Measurements from ENCODE around the gene CAMSAP2.
A peak's percentile ranks its signal among the peaks of the same experiment; 100 is the strongest.

The CAMSAP2 gene

DNA sequence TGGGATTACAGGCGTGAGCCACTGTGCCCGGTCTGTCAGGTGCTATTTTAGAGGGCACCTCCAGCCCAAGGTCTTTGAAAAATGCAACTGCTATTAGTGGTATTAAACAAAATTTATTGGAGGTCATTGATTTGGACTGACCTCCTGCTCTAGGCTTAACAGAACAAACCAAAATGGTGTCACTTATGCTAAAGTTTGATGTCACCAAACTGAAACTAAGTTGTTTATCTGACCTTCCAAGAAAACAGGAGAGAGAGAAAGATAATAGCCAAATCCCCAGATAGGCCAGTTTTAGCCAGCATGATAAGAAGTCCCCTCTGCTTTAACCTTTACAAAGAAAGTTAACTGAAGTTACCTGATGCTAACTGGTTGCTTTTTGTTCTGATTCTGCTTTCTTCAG lies 147.9 kb downstream of the CAMSAP2 start:
- DNase-seq: no peak

DNA sequence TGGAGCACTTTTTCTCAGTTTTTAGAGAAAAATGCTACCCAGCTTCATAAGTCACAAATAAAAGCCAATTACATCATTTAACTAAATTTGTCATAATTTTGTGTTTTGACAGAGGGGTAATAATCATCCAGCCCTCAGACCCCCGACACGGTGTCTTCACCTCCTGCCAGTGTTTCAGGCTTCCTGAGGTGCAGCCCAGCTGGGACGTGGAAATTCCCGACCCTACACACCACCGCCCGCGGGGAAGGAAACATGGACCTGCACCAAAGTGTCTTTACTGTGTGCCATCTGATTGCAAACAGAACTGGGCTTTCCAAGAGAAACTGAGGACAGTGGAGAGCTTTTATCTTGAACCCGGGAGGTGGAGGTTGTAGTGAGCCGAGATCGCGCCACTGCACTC lies 148.3 kb downstream of the CAMSAP2 start:
- no peak for DNase-seq

DNA sequence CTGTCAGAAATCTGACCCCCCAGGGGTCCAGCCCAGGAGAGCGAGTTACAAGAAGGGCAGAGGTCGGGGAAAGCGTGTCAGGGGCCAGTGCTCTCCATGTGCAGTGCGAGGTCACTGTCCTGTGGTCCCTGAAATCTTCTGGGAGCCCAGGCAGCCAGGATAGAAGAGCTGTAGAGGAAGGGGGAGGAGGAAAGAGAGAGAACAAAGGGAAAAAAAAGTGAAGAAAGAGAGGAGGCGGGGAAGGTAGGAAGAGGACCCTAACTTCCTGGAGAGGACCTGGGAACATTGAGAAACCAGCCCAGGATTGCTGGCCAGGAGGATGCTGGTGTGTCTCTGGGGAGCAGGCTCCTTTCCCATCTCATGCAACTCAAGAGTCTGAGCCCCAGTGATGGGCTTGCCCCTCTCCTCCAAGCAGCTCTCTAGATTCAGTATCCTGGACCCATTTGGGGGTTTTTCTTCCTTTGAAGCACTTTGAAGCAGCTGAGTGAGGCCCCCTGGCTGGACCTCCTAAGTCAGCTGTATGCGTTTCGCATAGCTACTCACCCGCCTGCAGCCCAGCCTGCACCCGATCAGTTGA lies 149.2 kb downstream of the CAMSAP2 start:
- no peak for DNase-seq

DNA sequence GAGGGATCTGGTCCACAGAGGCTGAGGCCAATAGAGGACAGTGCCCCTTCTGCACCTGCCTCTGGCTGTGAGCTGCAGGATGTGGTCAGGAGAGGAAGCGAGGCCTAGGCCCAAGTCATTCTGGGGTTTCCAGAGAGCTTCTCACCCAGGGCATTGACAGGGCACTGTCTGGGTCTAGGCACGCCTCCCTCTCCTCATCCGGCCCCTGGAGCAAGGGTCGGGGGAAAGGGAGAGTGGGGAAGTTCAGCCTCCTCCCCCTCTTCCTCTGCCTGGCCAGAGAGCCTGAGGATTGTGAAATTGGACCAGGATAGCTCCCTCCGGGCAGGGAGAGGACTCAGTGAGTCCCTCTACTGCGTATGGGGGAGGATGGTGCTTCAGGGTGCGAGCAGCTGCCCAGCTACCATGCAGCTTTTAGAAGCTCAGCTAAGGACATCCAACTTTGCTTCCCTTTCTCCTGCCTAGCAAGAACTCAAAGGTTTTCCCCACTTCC lies 149.7 kb downstream of the CAMSAP2 start:
- DNase-seq: no peak

DNA sequence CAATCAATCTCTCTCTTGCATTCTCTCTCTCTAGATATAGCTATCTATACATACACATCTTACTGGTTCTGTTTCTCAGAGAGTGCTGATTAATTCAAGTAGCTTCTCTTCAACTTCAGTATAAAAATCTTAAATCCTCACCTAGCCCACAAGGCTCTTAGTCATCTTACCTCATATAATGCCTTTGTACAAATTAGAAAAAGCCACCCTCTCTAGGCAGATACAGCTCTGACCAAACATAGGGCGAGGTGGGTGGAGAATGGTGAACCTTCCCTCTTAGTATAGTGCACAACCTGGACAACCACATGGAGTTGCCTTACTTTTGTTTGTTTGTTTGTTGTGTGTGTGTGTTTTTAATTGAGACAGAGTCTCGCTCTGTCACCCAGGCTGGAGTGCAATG lies 150.9 kb downstream of the CAMSAP2 start:
- no peak for DNase-seq

DNA sequence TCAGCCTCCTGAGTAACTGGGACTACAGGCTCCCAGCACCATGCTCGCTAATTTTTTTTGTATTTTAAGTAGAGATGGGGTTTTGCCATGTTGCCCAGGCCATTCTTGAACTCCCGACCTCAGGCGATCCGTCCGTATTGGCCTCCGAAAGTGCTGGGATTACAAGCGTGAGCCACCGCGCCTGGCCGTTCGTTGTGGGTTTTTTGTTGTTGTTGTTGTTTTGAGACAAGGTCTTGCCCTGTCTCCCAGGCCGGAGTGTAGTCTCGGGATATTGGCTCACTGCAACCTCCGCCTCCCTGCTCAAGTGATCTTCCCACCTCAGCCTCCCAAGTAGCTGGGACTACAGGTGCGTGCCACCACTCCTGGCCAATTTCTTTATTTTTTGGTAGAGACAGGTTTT lies 151.3 kb downstream of the CAMSAP2 start:
- DNase-seq: no peak

DNA sequence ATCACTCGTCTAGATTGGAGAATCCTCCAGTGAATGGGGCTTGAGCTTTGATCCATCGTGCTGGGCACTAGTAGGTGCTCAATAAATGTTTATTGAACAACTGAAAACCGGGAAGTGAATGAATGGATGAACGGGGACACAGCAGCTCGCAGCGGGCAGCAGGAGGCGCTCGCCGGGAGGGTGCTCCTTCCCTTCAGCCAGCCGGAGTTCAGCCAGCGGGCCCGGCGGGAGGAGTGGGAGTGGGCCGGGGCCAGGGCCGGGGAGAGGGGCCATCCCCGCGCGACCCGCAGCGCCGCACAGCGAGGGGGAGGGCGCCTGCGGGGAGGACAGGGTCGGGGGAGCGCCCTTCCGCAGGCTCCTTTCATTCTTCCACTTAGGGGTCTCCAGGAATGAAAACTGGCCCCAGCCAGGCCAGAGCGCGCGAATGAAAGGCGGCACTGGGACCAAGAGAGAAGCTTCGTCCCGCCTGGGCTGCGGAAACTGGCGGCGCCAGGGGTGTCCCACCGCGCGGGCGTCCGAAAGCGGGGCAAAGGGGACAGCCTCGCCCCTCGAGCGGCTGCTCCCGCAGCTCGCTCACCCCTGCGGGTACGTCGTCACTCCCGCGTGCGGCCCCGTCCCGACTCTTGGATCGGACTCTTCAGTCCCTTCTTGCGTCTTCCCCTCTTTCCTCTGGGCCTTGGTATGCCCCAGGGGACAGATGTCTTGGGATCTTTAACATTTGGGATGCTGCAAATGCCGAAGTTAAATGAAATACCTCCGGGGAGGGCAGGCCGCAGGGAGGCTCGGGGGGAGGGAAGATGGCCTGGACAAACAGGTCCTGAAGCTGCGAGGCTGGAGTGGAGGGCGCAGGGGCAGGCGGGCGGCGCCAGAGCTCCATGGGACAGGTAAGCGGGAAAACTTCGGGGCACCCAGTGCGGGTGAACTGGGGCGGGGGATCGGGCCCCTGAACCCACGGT lies 152.4 kb downstream of the CAMSAP2 start:
- peak; percentile 17 for DNase-seq

DNA sequence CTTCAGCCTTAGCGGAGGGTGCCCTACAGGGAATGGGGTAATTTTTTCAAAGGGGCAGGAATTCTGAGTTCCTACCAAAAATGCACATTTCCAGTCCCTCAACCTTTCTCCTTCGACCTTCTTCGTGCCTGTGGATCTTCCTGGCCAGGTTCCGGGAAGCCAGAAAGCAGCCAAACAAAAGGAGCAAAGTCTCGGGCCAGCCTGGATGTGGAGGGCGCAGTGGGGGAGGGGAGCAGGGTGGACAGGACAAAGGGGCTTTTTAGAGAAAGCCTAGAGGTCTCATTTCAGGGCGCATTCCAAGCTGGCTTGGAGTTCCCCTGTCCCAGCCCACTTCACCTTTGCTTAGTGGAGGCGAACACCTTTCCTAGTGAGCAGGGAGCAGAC lies 153.1 kb downstream of the CAMSAP2 start:
- no peak for DNase-seq

DNA sequence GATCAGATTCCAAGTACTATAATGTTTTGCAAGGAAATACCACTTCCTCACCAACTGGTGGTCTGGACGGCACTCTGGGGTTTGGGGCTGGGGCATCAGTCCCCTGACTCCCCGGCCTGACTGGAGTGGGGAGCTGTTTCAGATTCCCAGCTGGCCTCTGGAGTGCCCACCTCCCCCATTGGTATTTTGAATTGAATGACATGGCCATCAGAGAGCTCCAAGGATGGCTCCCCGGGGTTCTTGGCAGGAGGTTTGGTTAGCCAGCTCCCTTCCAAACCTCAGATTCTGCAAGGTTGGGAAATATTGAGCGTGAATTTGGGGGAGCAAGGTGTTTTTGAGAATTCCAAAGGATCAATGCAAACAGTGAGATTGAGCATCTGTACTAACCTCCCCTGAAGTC lies 153.9 kb downstream of the CAMSAP2 start:
- no peak for DNase-seq

DNA sequence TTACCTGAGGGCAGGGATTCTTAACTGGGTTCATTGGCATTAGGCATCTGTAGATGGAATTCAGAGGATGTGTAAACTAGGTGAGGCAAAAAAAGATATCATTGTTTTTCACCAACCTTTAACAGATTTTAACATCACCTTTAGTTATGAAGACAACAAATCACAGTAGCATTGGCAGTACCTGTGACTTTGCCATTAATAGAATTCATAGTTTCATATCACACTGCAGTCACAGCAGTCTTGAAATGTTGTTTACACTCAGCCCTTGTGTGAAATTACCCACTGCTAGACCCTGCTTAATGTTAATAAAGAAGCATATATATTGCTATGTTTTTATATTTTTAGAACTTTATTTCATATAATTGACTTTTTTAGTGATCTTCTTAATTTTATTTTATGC lies 154.3 kb downstream of the CAMSAP2 start:
- no peak for DNase-seq

DNA sequence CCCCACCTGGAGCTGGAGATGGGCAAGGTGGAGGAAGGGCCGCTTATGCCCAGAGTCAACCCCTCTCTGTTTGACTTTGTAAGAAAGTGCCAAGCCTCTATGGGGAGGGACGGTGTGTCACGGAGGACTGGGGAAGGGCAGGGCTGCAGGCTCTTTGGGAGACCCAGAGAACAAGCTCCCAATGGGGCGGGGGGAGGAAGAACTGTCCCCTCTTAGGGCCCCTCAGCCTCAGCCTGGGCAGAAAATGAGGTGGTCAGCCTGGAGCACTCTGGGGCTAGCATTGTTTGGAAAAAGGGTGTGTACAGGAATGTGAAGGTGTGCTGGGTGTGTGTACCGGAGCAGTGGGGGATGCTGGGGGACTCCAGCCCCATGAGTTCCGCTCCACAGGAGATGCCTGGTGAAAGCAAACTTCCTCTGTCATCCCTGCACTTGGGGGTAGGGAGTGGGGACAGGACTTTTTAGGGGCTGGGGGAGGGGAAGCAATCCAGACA lies 154.8 kb downstream of the CAMSAP2 start:
- DNase-seq: no peak

DNA sequence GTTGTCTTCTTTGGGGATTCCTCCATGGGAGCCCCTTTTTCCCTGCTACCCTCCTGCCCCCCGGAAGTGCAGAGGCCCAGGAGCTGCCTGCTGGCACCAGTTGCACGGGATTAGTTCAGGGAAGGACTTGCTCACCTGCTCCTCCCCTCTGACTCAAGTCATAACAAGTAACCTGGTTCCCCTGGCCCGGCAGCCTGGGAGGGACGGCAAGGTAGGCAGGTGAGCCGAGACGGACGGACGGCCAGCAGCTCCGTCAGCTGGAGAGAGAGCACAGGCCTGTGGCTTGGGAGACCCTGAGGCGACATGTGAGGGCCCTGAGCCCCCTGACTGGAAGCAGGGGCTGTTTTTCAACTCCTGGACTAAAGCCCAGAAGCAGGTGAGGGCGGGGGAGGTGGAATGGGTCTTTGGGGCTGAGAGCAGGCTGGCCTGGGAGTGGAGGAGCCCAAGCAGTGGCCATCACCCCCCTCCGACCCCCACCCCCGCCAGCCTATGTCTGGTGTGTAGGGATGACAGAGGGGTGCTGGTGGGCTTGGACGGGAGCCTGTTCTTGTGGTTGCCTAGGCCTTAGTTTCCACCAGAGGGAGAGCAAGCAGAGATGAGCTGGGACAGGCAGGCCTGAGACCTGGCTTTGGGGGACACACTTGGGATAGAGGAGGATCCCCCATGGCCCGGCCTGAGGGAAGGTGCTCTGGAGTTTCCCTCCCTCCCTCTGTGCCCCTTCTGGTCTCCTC lies 156.2 kb downstream of the CAMSAP2 start, which contains the start of gene INAVA:
Gene INAVA (plus strand): TSS at position 189 of the 731 bp plus-strand sequence. CDS start 3,501 bp downstream, outside the sequence.
- no peak for DNase-seq

DNA sequence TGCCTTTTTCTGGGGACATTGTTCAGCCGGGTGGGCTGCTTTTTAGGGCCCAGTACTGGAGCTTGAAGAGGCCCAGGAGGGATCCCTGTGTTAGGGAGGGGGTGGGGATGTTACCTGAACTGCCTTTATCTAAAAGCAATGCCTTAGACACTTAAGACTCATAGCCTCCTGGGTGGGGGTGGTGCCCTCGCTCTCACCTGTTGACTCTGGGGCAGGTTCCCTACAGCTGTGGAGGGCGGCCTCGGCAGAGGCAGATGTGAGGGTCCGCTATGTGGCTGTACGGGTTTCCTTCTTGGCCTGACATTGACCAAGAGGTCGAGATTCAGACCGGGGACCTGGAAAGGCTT lies 156.7 kb downstream of the CAMSAP2 start:
- no peak for DNase-seq

DNA sequence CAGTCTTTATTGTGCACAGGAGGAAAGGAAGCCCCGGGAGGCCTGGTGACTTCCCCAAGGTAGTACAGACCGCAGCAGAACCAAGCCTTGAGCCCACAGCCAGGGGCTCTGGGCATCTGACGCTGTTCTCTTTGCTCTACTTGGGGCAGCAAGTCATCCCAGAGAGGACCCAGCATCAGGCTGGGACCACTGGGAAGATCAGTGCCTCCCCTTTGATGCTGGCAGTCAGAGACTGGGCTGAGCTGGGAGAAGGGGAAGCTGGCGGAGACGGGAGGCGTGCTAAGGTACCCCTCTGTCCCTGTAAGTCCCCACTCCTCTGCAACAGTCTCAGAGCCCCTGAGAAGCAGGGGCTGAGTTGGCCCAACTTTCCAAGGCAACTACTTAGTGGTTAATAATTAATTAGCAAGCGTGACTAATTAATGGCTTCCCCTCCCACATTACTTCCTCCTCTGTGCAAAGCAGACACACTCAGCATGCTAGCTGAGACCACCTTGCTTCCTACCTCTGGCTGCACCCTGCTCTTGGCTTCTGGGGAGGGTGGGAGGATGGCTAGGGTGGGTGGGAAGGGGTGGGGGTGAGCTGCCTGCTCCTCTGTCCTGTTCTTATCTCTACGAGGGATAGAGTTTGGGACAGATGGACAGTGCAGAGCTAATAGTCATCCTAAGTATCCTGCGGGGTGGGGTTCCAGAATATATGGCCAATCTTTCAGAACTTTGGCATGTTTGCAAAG lies 157.3 kb downstream of the CAMSAP2 start:
- DNase-seq: no peak

DNA sequence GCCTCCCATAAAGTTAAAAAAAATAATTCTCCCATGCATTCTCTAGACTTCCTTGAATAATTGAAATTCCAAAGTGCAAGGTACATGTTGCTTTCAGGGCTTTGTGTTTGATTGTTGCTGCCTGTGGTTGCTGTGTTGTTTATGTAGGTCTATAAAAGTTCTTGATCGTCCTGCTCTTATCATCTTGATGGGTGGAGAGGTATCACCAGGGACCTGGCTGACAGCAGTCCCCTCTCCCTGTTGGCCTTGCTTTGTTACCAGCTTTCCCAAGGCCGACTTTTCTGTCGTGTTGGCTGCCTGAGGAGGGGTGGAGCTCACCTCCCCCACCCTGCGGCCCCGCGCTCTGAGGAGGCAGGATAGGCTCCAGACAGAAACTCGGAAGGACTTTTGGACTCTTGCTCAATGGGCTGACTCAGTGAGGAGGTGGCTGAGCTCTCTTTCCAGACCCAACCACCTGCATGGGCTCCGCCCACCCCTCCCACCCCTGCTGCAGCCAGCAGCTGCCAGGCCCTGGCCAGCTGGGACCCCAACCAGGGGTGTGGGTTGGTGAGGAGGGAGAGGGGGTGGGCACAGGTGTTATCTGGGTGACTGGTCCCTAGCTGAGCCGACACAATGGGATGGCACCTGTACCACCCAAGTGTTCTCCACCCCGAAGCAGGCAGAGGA lies 158.0 kb downstream of the CAMSAP2 start:
- DNase-seq: no peak

DNA sequence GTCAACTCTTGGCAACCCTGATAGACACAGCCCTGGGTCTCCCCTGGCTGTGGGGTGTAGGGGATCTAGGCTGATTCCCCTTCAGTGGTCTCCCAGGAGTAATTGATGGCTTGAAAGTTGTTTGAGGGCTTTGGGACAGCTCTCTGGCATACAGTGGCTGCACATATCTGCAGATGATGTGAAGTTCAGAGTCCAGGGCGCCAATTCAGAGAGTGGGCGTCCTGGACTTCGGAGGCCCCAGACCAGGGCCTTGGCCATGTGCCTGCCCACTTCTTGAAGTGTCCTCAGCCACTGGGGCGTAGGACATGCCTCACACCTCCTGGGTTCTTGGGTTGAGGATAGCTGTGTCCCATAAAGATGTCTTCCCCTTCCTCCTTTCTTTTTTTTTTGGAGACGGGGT lies 158.6 kb downstream of the CAMSAP2 start:
- no peak for DNase-seq

DNA sequence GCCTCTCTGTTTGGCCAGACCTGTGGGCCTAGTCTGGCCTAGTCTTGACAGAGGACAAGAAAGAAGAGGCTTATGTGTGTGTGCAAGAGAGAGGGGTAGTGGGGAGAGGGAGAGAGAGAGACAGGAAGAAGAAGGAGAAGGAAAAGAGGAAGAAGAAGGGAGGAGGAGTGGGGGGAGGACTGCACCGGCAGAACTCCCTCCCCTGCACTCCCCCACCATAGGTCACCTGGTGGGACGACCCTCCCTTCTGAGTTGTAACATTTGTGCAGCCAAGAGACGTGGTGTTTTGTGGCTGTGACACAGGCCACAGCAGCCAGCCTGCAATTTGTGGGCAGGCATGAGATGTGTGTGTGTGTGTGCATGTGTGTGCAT lies 160.3 kb downstream of the CAMSAP2 start:
- no peak for DNase-seq

DNA sequence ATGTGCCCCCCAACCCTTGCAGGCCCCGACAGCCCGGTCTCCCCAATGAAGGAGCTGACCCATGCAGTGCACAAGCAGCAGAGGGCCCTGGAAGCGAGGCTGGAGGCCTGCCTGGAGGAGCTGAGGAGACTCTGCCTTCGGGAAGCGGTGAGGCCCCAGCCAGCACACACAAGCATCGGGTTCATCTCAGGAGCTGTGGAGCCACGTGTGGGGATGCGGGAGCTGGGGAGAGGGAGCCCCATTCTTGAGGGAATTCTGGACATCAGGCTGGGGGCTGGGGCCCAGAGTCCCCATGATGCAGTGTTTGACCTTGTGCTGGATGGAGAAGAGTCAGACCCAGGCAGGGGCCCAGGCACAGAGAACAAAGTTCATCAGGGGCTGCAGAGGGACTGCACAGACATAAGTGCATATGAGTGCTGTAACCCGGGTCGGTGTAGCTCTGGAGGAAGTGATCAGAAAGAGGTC lies 160.8 kb downstream of the CAMSAP2 start:
- DNase-seq: no peak

DNA sequence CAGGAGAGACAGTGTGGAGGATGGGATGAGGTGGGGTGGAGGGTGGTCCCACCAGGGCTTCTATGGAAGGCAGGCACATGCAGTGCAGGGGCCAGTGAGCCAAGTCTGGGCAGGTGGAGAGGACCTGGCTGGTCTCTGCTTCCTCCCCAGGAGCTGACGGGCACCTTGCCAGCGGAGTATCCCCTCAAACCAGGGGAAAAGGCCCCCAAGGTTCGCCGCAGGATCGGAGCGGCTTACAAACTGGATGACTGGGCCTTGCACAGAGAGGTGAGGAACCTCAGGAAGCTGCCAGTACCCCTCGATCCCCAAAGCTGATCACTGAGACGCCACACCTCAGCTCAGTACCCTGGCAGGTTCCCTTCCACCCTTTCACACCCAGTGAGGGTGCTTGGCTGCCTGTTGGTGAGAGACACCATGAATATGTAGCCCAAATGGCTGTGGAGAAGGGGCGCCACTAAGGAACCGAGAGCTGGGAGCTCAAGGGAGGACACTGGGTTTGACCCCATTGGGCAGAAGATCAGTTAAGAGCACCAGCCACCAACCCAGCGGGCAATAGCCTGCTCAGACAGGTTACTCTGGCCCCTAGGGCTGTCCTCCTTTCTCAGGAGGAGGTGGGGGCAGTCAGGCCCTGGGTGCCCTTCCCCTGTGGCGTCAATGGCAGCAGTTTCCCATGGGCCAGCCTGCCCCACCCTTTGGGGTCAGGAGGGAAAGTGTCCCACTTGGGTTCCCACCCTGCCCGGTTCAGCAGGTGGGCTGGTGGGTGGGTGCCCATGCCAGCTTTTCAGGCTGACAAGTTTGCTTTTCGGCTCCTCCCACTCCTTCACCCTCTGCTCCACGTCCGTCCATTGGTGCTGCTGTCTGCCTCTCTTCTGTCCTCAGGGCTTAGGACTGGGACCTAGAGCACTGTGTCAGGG lies 161.5 kb downstream of the CAMSAP2 start:
- no peak for DNase-seq

DNA sequence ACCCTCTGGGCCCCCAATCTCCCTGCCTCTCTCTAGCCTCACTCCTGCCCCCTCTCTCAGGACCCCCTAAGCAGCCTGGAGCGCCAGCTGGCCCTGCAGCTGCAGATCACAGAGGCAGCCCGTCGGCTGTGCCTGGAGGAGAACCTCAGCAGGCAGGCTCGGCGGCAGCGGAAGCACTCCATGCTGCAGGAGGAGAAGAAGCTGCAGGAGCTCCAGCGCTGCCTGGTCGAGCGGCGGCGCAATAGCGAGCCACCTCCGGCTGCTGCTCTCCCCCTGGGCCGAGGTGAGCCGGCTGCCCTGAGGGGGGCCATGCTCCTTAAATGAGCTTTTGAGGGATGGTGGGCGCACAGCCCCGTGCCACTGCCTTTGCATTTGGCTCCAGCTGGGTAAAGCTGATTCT lies 162.2 kb downstream of the CAMSAP2 start:
- DNase-seq: no peak

DNA sequence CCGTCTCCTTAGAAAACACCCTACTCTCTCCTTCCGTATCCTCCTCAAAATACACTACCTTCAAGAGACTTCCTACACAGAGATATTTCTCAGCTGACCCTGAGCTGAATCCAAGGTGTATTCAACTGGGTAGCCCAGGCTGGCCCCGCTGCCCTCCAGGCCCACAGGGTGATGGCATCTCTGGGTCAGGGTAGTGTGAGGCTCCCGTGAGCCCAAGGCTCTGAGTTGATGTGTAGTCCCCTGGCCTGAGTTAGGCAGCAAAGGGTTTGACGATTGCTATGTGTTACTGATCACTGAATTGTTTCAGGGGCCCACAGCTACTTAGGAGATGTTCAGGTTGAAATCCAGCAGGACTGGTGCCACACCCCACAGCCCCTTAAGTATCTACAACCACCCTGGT lies 162.7 kb downstream of the CAMSAP2 start:
- no peak for DNase-seq
